ENCODE data around the gene B3GLCT.

GRCh38 chr13:31192306-31192705 lies 7.5 kb upstream of the B3GLCT start:
- TF ChIP-seq MXI1 (IDR thresholded peaks at IDR 0.05; ENCODE audit: low read depth, low read length), result no peak
- no peak for TF ChIP-seq CTCF (IDR thresholded peaks at IDR 0.05)
- TF ChIP-seq POLR2AphosphoS5 (IDR thresholded peaks at IDR 0.05; ENCODE audit: low read depth, low read length), result no peak
- no peak for TF ChIP-seq YY1 (IDR thresholded peaks at IDR 0.05; ENCODE audit: low read depth)
- no peak for TF ChIP-seq REST (IDR thresholded peaks at IDR 0.05; ENCODE audit: low read depth, low read length)
- TF ChIP-seq USF2 (IDR thresholded peaks at IDR 0.05; ENCODE audit: borderline replicate concordance, low read depth, low read length), result no peak
- TF ChIP-seq RAD21 (IDR thresholded peaks at IDR 0.05; ENCODE audit: low read length), result no peak
- TF ChIP-seq FOXM1 (IDR thresholded peaks at IDR 0.05; ENCODE audit: low read depth), result no peak
- TF ChIP-seq RCOR1 (IDR thresholded peaks at IDR 0.05; ENCODE audit: low read length), result no peak
- TF ChIP-seq USF1 (IDR thresholded peaks at IDR 0.05; ENCODE audit: borderline replicate concordance, low read depth), result no peak
- no peak for TF ChIP-seq EP300 (IDR thresholded peaks at IDR 0.05; ENCODE audit: borderline replicate concordance in 1 of 2, low read depth in 1 of 2, low read length in 1 of 2)
- TF ChIP-seq TAF1 (IDR thresholded peaks at IDR 0.05; ENCODE audit: borderline replicate concordance, low read depth, low read length), result no peak
- TF ChIP-seq FOXJ3 (CRISPR knock-in tag; IDR thresholded peaks at IDR 0.05), result no peak
- no peak for TF ChIP-seq FOSL2 (IDR thresholded peaks at IDR 0.05; ENCODE audit: borderline replicate concordance, low read depth)
